ENCODE results near the gene FSCN2. TPM values are rescaled to one million over a fixed set of nuclear protein-coding genes. Genes with fewer than 3 reads are reported as not detected.

The FSCN2 gene
- polyA plus RNA-seq, 1 of the 3 experiments (the other 2 are of a cell fraction): 2.1 TPM

GRCh38 chr17:81482673-81483072 is 45.5 kb upstream of the FSCN2 start:
- DNase-seq: no peak
- ChIA-PET POLR2A (interaction anchor here (0.8 kb wide), 1 partner anchor 63 kb away, joined by 4 read pairs; no protein-coding TSS in a partner anchor), CTCF (interaction anchor here (0.8 to 8.1 kb wide), 21 partner anchors 9 to 385 kb away, joined by 3 to 140 read pairs (median 11); partner anchors contain the start of genes BAHCC1 and SLC38A10)
- Histone ChIP-seq H3K4me1 (ENCODE audit: control insufficient read depth in 1 of 2, insufficient read depth in 2 of 2, low read depth in 1 of 2, low read length in 1 of 2) (peaks cover 0 to 51% of the 10 kb centered on the region in 2 experiments; a peak in 2 of 4 replicates), H3K27me3 (ENCODE audit: insufficient read depth) (no peaks in the 10 kb centered on the region), H3K4me2 (no peak overlapping the region), H3K9me2 (no peaks in the 10 kb centered on the region), H3K27ac (ENCODE audit: low read depth in 2 of 2, low read length in 1 of 2) (no peak overlapping the region), H3K9ac (no peak overlapping the region), H3K4me3 (ENCODE audit: low read depth in 2 of 2, low read length in 1 of 2) (no peak overlapping the region), H4K20me1 (ENCODE audit: insufficient read depth) (no peaks in the 10 kb centered on the region), H3K9me3 (no peaks in the 10 kb centered on the region), H3F3A (replicated peaks; ENCODE audit: insufficient read depth) (peaks cover 14% of the 10 kb centered on the region), H3K36me3 (replicated peaks in 1 of 2; ENCODE audit: control insufficient read depth in 1 of 2, insufficient read depth in 2 of 2, low read length in 1 of 2) (no peaks in the 10 kb centered on the region), H2AFZ (ENCODE audit: low read depth) (no peak overlapping the region), H3K79me2 (ENCODE audit: insufficient read depth) (no peaks in the 10 kb centered on the region)
- TF ChIP-seq, protein P1, sequence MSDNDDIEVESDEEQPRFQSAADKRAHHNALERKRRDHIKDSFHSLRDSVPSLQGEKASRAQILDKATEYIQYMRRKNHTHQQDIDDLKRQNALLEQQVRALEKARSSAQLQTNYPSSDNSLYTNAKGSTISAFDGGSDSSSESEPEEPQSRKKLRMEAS (IDR thresholded peaks at IDR 0.05; ENCODE audit: low read depth): no peak
- TF ChIP-seq FOSL2 (IDR thresholded peaks at IDR 0.05; ENCODE audit: borderline replicate concordance, low read depth) (no peak), TAF1 (IDR thresholded peaks at IDR 0.05; ENCODE audit: borderline replicate concordance, low read depth, low read length) (no peak), NRF1 (IDR thresholded peaks at IDR 0.05; ENCODE audit: low read depth, low read length) (no peak), RCOR1 (IDR thresholded peaks at IDR 0.05; ENCODE audit: low read length) (no peak), EZH2phosphoT487 (IDR thresholded peaks at IDR 0.05; ENCODE audit: borderline replicate concordance, low read depth) (no peak), FOXJ3 (CRISPR knock-in tag; IDR thresholded peaks at IDR 0.05) (no peak), TCF12 (IDR thresholded peaks at IDR 0.05) (no peak), RXRA (IDR thresholded peaks at IDR 0.05; ENCODE audit: borderline replicate concordance, low read depth) (no peak), ZBTB33 (IDR thresholded peaks at IDR 0.05; ENCODE audit: borderline replicate concordance, low read depth) (no peak), USF1 (IDR thresholded peaks at IDR 0.05; ENCODE audit: borderline replicate concordance, low read depth) (no peak), SMC3 (IDR thresholded peaks at IDR 0.05; ENCODE audit: low read depth, low read length) (no peak), NFIC (IDR thresholded peaks at IDR 0.05; ENCODE audit: borderline replicate concordance) (no peak)
- TF ChIP-seq, protein P2, sequence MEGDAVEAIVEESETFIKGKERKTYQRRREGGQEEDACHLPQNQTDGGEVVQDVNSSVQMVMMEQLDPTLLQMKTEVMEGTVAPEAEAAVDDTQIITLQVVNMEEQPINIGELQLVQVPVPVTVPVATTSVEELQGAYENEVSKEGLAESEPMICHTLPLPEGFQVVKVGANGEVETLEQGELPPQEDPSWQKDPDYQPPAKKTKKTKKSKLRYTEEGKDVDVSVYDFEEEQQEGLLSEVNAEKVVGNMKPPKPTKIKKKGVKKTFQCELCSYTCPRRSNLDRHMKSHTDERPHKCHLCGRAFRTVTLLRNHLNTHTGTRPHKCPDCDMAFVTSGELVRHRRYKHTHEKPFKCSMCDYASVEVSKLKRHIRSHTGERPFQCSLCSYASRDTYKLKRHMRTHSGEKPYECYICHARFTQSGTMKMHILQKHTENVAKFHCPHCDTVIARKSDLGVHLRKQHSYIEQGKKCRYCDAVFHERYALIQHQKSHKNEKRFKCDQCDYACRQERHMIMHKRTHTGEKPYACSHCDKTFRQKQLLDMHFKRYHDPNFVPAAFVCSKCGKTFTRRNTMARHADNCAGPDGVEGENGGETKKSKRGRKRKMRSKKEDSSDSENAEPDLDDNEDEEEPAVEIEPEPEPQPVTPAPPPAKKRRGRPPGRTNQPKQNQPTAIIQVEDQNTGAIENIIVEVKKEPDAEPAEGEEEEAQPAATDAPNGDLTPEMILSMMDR (IDR thresholded peaks at IDR 0.05): no peak
- 87% methylated on average over 11 of the region's 11 CpGs for WGBS (ENCODE audit: low lambda C conversion rate)

Data from SK-N-SH (cell line).